Ramos (cell line): Measurements from ENCODE around the gene ARHGAP32.
"Not testable (repeated sequence)": the region's sequence is repeated elsewhere in the genome, so short reads cannot be mapped to it uniquely, and the experiment has no call there.

Source experiments
- in situ Hi-C: fragments of 300-500 bp; cut with MboI; formaldehyde crosslinking; loops from one replicate; pipeline ENCODE4 v1.14.3; 2022; ENCODE audit warnings: low sequenced_read_pairs; ENCODE audit not compliant: unreplicated experiment

The ARHGAP32 gene

GRCh38 chr11:129204150-129204838 is 12.2 kb upstream of the ARHGAP32 start:
- in situ Hi-C loops = no loop called here

GRCh38 chr11:129202646-129203045 is 10.5 kb upstream of the ARHGAP32 start:
- in situ Hi-C loops = no loop called here

- in situ Hi-C loops = no loop called here
These were observed 3.6 kb upstream of the ARHGAP32 start for GRCh38 chr11:129195682-129196081.

- in situ Hi-C loops = no loop called here
These were observed 476 bp downstream of the ARHGAP32 start for GRCh38 chr11:129191649-129192048.

GRCh38 chr11:129190087-129190486 is 2.0 kb downstream of the ARHGAP32 start:
- in situ Hi-C loops = no loop called here

GRCh38 chr11:129189646-129190045 is 2.5 kb downstream of the ARHGAP32 start:
- in situ Hi-C loops = no loop called here

GRCh38 chr11:129185082-129185481 is 7.0 kb downstream of the ARHGAP32 start:
- in situ Hi-C loops = not testable (repeated sequence)

GRCh38 chr11:129184581-129184980 is 7.5 kb downstream of the ARHGAP32 start:
- in situ Hi-C loops = no loop called here

- in situ Hi-C loops = no loop called here
These were observed 24.8 kb downstream of the ARHGAP32 start for GRCh38 chr11:129167315-129167714.

GRCh38 chr11:129163714-129164164 is 28.4 kb downstream of the ARHGAP32 start:
- in situ Hi-C loops = no loop called here

- in situ Hi-C loops = not testable (repeated sequence)
These were observed 35.0 kb downstream of the ARHGAP32 start for GRCh38 chr11:129157080-129157479.

GRCh38 chr11:129155745-129156144 is 36.4 kb downstream of the ARHGAP32 start:
- in situ Hi-C loops = no loop called here

GRCh38 chr11:129148487-129148886 is 43.6 kb downstream of the ARHGAP32 start:
- in situ Hi-C loops = no loop called here

- in situ Hi-C loops = no loop called here
These were observed 45.9 kb downstream of the ARHGAP32 start for GRCh38 chr11:129146191-129146590.

- in situ Hi-C loops = no loop called here
These were observed 46.8 kb downstream of the ARHGAP32 start for GRCh38 chr11:129145276-129145675.

GRCh38 chr11:129144256-129144655 is 47.9 kb downstream of the ARHGAP32 start:
- in situ Hi-C loops = no loop called here

- in situ Hi-C loops = no loop called here
These were observed 48.8 kb downstream of the ARHGAP32 start for GRCh38 chr11:129143335-129143734.

- in situ Hi-C loops = no loop called here
These were observed 50.2 kb downstream of the ARHGAP32 start for GRCh38 chr11:129141748-129142523.

- in situ Hi-C loops = no loop called here
These were observed 60.8 kb downstream of the ARHGAP32 start for GRCh38 chr11:129131316-129131715.

GRCh38 chr11:129128881-129129620 is 63.1 kb downstream of the ARHGAP32 start:
- in situ Hi-C loops = not testable (repeated sequence)

GRCh38 chr11:129119036-129119435 is 73.1 kb downstream of the ARHGAP32 start:
- in situ Hi-C loops = no loop called here
